GM10847 (cell line): ENCODE results near the gene MYH10.

ENCODE experiments used
- POLR2A ChIP-seq: IDR thresholded peaks from 2 replicates; pipeline ENCODE4 v1.6.1; 2011; ENCODE audit not compliant: insufficient read length; ENCODE audit errors: extremely low read depth

The MYH10 gene

DNA sequence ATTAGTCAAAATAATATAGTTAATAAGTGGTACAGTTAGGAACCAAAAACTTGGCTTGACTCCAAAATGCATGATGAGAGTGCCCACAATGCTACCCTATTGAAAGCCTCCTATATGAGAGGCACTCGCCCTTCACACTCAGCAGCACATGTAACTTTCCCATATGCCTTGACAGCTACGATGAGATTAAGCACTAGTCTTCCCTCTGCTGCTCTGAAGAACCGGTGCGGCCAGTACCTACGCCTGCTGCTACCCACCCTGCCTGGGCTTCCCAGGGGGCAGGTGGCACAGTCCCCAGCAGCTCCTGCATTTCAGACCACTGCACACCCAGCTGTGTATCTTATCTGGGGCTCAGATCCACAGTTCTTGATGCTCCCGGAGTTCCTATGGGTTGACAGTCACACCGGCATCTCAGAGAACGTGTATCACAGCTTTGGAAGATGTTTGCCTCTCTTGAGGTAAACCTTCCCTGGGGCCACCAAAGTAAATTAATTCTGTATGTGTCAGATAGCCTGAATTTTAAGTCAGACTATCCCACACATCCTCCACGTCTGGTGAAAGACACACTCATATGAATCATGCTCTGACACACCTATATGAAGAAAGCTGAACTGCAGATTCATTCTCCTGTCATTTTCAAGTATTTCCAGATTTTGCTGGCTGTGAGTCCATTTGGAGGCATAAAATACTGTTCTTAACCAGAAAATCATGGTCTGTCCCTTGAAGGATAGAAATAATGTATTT, 77.8 kb downstream of the MYH10 start:
- TF ChIP-seq POLR2A: no peak

DNA sequence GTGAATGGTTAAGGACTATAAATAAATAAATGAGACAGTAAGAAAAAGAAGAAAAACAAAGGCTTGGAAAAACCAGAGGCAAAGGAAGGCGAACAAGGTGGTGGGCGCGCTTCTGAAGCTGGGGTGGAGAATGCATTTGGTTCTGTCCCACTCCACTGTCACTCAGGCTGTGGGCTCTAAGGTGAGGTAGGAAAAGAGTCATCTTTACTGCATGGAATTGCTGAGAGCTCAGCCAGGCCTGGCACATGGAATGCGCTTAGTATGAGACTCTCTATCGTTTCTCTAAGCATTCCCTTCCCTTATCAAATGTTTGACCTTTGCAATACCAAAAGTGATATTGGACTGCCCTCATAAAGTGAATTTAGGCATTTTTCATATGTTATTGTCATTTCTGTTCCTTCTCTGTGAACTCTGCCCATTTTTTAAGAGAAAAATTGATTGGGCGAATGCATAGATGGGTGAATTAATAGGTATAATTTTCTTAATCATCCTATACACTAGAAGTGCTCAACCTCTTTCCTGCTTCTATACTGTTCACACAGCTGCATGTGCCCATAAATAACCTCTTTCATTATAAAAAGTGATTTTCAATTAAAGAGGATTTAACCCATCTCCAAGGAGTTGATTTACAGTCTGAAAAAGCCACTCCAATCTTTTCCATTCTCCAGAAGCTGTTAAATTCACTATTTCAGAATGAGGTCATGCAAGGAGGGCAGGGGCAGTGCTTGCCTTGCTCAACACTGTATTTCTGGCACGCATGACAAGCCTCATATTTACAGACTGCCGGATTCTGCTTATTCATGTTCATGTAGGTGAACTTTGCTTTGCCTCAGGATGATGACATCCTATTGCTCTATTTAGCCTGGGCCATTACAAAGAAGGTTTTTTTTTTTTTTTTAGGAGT, 87.7 kb downstream of the MYH10 start:
- no peak for TF ChIP-seq POLR2A

DNA sequence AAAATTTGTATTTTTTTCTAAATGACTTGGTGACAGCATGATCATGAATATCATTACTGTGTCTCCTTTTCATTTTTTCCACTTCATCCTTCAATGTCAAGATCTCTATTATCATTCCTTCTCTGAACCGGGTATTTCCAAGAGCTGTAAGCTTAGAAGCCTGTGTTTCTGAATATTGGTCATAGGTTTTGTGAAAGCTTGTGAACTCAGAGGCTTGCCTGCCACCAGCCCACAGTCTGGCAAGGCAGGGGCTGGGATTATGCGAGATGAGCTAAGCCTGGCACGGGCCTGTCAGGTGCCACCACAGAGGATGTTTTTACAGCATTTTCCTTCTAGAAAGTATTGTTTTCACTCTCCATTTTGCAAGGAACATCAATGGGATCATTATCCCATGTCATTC, 92.8 kb downstream of the MYH10 start:
- TF ChIP-seq POLR2A: no peak

DNA sequence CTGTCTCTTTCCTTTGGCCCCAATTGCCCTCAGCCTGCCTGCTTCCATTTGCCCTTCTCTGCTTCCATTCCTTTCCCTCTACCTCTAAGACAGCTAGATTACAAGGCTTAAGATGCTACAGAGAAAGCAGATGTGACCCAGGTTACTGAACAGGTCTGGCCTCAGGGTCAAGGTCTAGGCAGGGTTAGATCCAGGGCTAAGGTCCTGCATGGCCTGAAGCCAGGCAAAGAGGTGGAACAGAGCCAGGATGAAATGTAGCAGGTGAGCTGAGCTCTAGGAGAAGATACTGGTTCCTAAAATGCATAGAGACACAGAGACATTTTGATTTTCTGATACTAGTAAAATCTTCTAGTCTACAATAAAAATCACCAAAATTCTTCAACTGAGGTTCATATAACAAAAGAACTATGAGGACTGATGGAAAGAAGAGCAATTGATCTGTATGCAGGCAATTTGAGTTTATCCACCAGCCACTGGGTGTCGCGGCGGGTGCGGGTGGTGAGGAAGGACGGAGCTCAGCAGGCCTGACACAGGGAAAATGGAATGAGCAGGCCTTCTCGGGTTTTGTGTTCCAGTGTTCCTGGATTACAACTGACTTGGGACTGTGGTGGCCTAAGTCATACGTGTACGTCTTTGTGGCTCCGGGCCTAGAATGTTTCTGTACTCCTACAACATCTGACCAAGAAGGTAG, 95.9 kb downstream of the MYH10 start:
- TF ChIP-seq POLR2A: no peak

DNA sequence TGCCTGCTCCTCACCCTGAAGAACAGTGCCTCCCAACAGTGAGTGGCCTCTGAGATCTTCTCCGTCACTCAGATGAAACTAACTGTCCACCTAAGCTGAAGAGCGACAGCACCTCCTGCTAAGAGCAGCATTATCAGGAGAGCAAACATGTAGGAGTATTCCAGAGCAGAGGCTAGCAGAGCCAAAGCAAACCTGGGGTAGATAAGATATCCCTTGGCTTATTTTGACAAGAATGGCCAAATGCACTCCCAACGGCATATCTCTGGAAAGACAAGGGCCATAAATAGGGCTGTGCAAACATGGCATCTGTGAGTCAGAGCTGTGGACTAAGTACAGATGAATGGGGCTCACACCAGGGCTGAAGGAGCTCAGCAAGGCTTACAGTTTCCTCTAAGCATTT, 98.5 kb downstream of the MYH10 start:
- no peak for TF ChIP-seq POLR2A

DNA sequence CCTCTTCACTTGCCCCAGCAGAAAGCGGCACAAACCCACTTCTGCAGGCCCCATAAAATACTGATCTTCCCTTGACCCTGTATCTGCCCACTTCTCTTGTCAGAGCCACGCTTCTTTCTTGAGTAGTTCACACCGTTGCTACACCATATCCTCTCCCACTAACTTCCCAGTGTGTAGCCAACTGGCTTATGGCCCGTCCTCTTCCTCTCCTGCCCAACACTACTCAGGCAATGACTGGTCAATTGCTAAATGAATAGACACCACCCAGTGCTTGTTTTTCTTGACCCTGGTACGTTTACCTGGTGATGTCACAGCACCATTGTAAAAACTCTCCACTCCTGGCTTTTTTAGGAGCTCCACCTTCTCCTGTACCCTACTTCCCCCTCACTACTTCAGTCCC, 107.9 kb downstream of the MYH10 start:
- no peak for TF ChIP-seq POLR2A

DNA sequence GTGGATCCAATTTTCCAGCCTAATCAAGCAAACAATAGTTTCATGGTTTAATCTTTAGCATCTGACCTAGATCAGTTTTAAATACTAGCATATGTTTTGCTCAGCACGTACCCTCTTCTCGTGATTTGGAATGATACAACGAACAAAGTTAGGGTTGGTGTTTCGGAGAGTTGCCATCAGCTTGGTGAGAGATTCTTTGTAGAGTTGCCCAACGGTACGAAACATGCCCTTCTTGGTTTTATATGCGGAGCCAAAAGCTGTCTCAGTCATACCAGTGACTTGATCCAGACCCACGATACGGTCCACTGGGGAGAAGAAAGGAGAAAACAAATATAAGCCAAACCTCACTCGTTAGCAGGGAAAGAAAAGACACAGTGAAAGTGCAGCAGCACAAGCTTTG, 109.5 kb downstream of the MYH10 start:
- TF ChIP-seq POLR2A: no peak

DNA sequence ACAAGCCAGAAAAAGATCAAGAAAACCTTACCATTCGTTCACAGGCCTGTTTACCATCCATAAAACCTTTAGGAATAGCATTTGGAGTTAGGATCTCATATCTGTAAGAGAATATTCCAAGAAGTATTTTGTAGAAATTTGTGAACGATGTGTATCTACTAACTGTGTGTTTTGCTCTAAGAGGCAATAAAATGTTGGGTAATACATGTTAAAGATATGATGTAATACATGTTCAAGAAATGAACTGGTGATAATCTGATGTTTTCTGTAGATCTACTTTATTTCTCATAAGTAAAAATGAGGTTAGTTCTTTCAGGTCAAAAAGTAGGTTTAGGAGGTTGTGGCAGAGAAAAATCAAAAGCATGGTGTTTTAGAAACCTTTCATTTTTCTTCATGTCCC, 111.7 kb downstream of the MYH10 start:
- no peak for TF ChIP-seq POLR2A

DNA sequence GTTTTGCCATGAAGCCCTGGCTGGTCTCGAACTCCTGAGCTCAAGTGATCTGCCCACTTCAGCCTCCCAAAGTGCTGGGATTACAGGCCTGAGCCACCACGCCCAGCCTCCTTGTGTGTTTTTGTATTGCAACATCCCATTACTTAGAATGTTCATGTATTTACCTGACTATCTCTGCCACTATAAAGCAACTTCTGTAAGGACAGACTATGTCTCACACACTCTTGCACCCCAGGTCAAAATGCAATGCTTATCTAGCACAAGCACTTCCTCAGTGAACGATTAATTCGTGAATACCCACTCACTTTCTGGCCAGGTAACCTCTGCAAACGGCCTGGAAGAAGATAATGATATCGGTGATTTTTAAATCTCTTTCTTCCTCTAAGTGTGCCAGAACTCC, 112.2 kb downstream of the MYH10 start:
- TF ChIP-seq POLR2A: no peak

DNA sequence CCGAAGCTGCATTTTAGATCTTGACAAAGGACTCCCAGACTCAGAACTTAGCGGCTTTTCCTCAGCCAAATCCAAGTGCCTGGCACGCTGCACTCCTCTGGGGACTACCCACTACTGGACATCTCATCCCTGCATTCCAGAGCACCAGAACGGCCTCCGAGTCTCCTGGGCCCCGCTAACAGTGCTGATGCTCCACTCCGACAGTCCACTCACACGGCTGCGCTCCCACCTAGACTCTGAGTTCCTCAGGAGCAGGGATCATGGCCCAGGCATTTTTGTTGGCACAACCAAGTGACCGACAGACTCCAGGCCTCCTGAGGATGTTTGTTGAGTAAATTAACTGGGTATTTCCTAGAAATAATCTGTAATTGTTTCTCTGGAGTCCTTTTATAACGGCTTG, 115.7 kb downstream of the MYH10 start:
- no peak for TF ChIP-seq POLR2A

DNA sequence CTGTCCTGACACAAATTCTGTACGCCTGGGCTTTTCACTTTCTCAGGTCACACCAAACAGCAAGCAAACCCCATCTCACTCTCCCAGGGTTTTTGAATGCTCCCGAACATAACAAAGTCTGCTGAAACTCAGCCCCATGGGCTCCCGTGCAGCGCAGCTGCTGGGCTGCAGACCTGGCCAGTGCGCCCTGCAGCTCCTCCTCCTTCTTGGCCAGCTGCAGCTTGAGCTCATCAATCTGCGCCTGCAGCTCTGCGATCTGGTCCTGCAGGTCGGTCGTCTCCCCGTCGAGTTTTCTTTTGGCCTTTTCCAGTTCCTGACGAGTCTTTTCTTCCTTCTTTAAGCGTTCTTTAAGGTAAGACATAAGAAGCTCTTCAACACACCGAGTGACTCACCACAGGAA, 124.4 kb downstream of the MYH10 start:
- no peak for TF ChIP-seq POLR2A

DNA sequence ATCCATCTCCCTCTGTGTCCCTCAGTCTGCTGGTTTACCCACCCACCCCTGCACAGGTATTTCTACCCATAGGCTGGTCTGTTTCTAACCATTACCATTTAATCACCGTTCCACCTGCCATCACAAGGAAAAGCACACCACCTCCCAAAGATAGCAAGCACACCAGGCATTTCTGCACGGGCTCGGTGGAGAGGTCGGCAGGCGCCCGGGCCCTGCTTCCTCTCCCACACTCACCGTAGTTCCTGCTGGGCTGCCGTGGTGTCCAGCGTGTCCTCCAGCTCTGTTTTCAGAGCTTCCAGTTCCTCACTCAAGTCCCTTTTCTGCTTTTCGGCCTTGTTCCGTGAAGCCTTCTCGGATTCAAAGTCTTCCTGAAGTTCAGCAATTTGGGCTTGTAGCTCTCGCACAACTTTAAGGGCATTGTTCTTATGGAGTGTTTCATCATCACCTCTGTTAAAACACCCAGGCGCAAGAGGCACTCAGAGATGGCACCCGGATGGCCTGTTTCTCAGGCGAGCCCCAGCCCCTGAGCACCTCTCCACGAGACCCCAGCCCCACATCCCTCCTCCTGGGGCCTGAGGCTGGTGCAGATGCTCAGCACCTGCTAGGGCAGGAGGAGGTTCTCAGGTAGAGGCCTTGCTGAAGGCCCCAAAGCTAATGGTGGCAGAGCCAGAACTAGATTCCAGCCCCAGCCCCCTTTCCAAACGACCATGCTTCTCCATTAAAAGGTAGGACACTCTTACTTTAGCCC, 125.9 kb downstream of the MYH10 start:
- no peak for TF ChIP-seq POLR2A

DNA sequence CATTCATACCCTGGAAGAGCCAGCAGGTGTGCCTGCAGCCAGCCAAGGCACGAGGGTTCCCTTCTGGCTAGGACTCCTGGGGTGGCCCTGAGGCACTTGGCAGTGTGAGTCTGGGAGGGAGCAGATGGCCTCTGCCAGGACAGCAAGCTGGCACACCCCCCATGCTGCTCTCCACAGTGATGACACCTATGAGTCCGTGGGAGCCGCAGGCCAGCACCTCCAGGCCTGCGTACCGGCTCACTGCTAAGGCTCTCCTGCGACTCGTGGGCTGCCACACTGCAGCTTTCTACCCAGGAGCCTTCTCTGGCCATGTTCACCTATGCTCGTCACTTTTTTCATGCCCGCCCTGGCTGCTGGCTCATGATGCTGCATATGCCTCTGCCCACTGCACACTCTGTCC, 126.7 kb downstream of the MYH10 start:
- TF ChIP-seq POLR2A: no peak

DNA sequence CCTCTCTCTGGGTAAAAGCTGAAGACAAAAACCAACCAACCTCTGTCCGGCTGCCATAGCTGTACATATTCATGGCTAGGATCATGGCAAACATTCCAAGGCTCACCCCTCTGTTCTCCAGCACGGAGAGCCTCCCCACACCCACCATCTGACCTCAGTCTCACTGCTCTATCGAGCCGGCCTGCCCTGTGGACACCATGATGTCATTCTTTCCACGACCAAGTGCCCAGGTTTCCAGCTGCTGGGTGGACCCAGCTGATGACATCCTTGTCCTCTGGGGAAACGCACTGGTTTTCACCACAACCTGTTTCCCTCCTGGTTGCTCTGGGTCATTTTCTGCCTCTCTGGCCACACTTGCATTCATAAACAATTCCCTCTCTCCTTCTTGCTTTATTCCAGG, 127.2 kb downstream of the MYH10 start:
- no peak for TF ChIP-seq POLR2A

DNA sequence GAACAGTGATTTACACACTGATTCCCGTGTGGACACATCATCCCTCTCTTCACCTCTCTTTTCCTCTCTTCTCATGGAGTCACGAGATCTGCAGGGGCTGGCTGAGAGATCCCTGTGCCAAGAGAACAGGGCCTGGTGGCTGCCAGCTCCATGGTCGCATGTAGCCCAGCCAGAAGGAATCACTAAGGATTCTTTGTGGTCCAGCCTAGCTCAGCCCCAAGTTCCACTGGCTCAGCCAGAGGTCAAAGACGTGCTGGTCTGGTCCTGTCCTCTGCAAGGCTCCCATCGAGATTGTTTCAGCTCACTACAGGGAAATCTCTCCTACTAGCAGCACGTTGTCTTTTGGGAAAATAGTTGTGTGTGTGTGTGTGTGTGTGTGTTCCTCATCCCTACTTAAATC, 128.4 kb downstream of the MYH10 start:
- TF ChIP-seq POLR2A: no peak
